Stimulated activated CD8-positive, alpha-beta memory T cell treated with anti-CD3 and anti-CD28 coated beads, Interleukin-7, amount 100 ng/mL, for 1 hour (primary cell): Measurements from ENCODE around the gene DCST2.

ENCODE experiments used
- DNase-seq, 2 donors: peaks; one replicate each; pipeline ENCODE4 v3.0.0-alpha.2; 2020; ENCODE audit warnings: low read depth in 2 of 2

DCST2 gene

DNA sequence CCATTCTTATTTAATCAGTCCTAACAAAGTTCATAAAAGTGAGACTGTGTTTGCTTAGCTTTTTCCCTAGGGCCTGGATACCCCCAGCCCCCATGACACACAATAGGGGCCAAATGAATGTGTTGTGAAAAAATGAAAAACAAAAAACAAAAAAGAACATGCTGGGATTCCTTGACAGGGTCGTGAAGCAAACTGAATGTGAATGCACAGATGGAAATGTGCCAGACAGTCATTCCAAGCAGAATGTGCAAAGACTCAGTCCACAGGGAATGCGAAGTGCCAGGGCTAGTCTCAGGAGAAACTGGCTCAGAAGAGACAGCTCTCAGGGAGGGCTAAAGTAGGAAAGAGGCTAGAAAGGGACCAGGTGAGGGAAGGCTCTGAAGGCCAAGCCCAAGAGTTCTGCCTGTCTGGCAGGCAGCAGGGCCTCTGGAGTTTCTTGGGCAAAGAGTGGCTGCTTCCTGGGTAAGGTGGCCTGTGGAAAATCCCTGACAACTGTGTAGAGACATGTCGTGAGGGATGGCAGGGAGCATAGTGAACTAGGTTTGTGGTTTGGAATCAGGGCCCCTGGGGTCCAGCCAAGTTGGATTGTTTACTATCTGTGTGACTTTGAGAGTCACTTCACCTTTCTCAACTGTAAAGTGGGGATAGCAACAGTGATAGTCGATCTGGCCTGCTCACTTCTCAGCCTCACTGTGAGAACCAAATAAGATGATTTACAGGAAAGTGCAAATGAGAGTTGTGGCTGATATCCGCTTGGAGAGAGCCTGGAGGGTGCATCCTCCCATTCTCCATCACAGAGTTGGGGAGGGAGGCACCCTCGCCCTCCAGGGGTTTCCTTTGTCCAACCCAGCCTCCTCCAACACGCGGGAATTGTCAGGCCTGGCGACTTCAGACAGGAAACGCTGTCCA, 16.3 kb upstream of the DCST2 start:
- no peak for DNase-seq

DNA sequence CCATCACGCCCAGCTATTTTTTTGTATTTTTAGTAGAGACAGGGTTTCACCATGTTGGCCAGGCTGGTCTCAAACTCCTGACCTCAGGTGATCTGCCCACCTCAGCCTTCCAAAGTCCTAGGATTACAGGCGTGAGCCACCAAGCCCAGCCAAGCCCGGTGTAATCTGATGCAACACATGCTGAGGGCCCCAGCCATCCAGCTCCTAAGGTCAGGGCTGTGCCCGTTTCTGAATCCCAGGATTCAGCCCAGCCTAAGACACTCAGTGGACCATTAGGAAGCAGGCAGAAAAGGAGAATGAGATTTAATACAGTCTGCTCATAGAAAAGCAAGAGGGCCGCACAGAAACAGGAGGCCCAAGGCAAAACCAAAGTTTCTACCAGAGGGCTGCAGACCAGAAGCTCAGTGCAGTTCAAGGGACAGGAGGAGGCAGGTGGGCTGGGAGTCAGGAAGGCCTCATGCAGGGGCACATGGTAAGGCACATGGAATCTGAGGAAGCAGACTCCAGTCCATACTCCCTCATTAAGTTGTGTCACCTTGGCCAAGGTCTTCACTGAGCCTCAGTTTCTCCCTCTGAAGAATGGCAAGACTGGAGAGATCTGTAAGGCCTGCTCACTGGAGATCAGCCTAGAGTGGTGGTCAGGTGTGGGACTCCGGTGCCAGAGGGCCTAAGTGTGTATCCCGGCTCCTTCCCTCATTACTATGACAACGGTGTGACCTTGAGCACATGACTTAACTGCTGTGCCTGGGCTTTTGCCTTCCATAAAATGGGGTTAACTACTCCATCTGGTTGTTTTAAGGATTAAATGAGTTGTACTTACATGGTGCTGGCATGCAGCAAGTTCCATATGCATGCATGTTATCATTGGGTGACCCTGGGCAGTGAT, 15.1 kb upstream of the DCST2 start:
- DNase-seq, result no peak

DNA sequence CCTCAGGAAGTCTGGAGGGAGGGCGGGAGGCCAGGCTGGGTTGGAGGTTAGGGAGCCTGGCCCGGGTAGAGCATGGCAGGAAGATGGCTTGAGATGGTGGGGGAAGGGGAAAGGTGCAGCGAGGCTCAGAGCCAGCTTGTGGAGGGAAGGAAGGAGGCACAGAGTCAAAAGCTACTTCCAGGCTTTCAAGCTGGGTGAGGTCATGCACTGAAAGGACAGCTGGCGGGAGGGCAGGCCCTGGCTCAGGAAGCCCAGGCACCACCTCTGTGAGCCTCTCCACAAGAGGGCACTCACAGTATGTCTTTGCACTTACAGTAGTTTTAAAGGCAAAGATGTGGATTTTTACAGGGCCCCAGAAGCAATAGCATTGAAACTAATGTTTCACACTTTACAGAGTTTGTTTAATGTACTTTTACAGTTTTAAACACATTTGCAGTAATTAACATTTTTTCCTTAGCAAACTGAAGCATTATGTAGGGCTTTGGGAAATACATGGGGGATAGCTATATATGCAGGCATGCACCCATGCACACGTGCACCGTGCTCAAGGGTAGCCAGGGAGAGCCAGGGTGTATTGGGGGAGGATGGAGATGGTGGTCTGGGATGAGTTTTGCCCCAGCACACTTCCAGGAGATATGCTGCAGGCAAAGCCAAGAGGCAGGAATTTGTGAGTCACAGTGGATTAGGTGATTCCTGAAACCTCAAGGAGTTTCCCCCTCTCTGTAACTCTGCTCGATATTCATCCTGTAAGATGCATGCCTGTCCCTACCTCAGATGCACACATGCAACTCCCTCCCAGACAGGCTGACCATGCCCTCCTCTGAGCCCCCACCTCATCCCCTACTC, 11.5 kb upstream of the DCST2 start:
- DNase-seq, result peak in 1 of 2 donors; percentile 35

DNA sequence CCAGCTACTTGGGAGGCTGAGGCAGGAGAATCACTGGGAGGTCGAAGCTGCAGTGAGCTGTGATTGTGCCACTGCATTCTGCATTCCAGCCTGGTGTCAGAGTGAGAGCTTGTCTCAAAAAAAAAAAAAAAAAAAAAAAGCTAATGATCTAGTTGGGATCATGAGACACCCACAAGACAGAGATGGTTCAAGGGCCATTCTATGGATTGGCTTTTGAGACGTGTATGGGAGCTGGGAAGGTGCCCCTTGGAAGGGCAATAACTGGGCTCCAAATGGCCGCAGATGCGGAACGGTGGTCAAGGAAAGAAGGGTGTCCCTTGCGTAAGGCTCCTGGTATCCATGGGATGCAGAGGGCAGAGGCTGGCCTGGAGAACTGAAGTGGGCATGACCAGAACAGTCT, 10.8 kb upstream of the DCST2 start:
- no peak for DNase-seq

DNA sequence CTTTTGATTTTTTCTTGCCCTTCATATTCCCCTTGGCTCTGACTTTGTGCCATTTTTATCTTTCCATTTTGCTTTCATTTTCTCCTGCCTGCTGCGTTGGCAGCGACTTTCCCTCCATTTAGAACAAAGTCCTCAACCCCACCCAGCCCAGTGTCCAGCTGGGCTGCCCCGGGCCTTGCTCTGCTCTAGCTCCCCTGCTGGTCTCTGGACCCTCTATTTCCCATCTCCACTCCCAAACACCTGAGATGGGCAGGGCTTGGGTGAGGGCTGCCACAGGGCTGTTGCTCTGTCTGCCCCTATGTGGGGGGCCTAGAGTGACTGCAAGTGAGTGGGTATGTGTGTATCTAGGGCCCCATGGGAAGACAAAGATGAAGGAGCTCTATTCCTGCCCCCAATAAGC, 10.2 kb upstream of the DCST2 start:
- no peak for DNase-seq

DNA sequence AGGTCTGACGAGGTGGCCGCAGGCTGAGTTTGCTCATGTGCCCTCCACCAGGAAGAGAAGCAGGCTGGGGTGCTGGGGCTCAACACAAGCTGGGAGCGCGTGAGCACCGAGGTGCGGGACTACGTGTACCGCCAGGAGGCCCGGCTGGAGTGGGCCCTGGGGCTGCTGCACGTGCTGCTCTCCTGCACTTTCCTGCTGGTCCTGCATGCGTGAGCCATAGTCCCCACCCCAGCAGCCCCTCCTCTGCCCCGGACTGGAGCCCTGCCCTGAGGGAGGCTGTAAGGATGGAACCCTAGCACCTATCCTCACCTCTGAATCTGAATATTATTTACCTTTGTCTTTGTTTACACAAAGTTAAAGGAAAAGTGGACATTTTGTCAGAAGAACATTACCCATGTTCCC, 9.7 kb upstream of the DCST2 start:
- DNase-seq, result no peak

DNA sequence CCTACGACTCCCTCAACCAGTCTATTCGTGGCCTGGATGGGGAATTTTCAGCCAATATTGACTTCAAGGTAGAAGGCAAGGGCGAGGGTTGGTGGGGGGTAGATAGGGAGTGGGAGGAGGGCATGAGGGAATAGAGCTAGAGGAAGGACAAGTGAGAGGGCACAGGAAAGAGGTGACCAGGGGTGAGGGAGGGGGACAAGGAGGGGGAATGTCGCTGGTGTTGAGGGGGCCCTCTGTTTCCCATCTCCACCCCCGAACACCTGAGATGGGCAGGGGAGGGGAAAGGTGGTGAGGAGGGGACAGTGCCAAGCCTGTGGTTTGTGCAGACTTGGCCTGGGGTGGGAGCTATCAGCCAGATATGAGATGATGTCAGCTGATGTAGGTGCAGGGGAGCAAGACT, 9.2 kb upstream of the DCST2 start:
- no peak for DNase-seq

DNA sequence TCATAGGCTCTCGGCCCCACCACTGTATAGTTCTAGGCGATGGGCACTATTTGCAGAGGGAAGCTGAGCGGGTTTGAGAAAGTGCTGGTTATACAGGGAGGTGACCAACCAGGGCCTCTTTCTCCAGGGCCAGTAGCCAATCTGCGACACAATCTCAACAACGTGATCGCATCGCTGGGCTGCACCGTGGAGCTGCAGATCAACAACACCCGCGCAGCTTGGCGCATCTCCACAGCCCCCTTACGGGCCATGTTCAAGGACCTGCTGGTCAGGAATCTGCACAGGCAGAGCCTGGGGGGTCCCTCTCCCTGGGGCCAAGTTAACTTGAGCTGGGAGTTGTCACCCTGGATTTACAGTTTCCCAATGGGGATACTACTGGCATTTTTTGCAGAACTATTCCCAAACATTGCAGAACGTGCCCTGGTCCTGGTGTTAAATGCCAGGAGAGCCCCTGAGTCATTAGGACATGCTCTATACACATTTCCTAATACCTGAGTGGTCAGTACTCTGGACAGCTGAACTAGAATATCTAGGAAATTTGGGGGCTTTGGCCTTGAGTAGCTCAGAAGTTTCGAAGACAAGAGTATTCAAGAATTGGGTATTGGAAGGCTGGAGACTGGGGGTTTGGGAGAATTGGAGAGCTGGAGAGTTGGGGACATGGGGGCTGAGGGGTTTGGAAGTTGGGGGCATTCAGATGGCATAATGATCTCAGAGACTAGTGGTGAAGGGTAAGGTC, 6.9 kb upstream of the DCST2 start:
- no peak for DNase-seq

DNA sequence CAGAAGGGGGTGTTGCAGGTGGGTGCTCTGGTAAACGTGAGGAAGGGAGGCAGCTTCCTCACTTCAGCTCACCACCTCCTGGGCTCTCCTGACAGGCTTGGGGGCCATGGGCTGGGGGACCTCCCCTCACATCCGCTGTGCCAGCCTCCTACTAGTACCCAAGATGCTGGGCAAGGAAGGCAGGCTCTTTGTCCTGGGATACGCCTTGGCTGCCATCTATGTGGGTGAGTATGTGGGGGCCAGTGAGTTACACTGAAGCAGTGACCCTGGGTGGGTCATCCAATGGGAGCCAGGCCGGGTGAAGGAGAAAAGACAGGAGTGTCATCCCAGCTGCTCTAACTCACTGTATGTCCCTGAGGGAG, 5.7 kb upstream of the DCST2 start:
- no peak for DNase-seq

DNA sequence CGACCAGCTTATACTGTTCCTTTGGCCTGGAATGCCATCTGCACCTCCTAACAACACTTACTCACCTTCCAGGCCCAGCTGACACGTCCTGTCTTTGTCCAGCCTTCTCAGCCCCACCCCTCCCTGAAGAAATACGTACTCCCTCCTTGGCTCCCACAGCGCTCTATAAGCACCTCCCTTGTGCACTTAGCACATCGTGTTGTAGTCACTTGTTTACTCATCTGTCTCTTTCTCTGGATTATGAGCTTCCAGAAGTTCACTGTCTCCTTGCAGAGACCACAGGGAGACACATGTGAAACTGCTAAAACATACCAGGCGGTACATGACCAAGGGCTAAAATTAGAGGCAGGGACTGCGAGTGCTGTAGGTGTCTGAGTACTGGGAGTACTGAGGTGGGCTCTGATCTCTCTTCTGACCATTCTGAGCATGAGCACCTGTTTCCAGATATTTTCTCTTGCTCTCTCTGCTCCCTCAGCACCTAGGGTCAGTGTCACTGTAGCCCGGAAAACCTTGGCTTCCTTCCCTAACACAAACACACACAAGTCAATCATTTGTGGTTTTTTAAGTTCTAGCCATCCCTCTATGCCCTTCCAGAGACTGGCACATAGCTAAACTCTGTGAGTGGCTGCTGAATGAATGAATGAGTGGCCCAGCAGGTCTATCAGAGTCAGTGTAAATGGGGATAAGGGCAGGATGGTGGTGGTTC, 5.2 kb upstream of the DCST2 start:
- DNase-seq, result no peak

DNA sequence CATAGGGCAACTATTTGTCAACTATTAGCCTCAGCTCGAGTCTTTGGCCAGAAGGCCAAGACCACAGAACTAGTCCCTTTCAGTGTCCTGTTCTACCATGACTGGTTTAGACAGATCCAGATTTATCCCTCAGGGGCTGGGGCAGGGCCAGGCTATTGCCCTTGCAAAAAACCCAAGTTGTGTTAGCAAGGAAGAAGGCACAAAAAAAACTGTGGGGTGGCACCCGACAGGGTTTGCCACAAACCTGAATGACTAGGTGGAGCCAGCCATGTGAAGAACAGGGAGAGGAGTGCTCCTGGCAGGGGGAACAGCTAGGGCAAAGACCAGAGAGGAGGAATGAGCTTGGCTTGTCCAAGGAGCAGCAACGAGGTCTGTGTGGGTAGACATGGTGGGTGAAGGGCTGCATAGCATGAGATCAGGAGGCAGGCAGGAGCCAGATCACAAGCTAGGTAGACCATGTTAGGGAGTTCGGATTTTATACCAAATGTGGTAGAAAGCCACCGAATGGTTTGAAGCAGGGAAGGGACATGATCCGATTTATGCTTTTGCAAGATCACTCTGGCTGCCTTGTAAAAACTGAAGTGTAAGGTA, 4.4 kb upstream of the DCST2 start:
- DNase-seq, result no peak

DNA sequence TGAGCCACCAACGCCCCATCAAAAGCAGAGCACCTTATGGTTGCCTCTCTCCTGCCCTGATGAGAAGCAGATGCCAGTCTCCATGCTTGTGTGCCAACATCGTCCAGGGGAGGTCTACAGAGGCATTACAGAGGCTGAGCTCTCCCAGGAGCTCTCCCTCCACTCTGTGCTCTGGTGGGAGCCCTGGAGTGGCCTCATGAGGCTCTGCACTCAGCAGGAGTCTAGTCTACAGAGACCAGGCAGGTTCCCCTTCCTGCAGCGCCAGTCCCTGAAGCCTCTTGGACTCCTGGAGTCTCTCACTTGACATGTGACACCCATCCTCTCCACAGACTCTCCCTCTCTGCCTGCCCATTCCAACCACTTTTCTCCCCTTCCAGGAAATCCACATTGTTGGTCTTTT, 3.5 kb upstream of the DCST2 start:
- DNase-seq, result no peak

DNA sequence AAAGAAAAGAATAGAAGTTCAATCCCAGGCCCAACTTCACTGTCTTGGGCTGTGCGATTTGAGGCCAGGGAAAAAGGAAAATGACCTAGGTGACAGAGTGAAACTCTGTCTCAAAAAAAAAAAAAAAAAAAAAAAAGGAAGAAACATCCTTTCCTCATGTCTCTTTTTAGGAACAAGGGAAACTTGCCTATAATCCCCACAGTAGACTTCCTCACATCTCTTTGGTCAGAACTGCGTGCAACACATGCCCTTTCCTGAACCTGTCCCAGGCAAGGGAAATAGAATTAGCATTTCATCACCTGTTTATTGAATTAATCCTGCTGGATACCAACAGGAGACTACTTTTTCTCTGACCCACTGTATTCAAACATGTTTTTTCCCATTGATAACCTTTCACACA, 2.4 kb upstream of the DCST2 start:
- no peak for DNase-seq

DNA sequence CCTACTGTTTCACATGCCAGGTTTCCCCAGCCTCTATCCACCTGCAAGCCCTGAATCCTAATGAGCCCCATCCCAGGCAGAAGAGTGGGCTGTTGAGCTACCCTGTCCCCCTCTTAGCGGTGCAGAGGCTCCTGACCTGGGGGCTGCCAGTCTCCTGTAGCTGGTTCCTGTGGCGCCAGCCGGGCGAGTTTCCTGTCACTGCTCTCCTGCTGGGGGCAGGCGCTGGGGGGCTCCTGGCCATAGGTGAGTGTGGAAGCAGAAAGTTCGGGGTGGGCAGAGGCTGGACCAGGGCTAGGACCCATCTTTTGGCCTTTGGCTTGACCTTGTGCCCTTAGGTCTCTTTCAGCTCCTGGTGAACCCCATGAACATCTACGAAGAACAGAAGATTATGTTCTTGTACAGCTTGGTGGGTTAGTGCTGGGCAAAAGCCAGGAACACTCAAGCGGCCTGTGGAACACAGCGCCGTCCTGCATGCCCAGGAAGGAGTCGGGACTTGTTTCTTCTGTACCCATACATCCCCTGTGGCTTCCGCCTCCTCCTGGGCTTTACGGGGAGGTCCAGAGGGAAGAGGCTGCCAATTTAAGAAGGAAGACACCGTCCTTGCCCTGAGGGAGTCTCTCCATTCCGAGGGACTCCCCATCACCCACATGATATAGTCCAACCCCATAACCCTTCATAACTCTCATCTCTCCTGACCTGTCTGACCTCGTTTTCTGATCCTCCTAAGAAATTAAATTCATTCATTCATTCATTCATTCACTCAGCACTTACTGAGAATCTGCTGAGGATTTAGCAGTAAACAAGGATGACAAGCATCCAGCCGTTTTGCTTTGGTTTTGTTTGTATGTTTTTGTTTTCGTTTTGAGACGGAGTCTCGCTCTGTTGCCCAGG, 982 bp upstream of the DCST2 start:
- no peak for DNase-seq

DNA sequence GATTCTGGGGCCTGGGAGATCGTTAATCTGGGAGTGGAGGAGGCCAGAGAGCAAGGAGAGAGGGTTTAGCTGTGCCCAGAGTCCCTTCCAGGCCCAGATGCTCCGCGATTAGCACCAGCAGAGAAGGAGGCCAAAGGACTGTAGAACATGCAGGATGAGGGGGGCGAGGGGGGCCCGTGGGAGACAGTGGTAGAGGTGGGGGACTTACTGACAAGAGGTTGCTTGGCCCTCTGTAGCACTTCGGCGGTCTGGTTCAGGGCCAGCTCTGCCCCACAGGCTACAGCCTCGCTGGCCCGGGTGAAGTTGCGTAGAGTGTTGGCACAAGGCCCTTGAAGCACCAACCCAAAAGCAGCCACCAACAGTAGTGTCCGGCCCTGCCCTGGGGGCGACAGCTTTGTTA, 695 bp downstream of the DCST2 start:
- DNase-seq, result no peak

DNA sequence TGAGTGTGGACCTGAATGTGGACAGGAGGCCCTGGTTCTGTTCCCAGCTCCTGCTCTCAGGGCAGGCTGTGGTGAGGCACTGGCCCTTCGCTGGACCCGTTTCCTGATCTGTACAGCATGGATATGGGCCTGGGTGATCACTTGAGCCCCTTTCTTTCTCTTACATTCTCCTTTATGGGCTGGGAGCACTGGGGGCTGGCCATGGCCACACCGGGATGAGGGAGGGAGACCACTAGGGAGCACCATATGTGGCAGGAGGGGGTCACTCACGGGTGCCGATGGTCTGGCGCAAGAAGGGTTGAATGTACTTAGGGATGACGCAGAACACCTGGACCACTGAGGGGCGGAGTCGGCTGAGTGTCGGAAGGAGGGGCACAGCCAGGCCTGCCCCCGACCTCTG, 2.7 kb downstream of the DCST2 start:
- no peak for DNase-seq

DNA sequence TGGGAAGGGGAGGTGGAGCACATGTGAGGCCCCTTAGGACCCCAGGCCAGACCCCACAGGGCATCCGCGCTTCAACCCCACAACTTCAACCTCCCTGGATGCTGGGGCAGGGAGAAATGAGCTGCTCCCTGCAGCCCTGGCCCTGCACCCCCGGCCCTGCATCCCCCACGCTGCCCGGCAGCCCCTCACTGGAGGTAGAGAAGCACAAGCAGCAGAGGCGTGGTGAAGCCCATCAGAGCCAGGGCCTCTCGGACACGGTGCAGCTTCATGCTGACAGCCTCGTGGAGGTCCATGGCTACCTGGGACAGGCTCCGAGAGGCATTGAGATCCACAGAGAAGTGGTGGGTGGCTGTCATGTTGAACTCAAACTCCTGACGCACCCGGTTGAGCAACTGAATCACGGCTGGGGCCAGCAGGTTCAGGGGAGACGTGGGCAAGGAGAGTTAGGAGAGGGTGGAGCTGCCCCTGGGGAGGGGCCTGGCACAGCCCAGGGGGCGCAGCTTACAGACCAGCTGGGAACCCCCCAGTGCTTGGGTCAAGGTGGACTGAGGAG, 3.3 kb downstream of the DCST2 start:
- DNase-seq, result no peak

DNA sequence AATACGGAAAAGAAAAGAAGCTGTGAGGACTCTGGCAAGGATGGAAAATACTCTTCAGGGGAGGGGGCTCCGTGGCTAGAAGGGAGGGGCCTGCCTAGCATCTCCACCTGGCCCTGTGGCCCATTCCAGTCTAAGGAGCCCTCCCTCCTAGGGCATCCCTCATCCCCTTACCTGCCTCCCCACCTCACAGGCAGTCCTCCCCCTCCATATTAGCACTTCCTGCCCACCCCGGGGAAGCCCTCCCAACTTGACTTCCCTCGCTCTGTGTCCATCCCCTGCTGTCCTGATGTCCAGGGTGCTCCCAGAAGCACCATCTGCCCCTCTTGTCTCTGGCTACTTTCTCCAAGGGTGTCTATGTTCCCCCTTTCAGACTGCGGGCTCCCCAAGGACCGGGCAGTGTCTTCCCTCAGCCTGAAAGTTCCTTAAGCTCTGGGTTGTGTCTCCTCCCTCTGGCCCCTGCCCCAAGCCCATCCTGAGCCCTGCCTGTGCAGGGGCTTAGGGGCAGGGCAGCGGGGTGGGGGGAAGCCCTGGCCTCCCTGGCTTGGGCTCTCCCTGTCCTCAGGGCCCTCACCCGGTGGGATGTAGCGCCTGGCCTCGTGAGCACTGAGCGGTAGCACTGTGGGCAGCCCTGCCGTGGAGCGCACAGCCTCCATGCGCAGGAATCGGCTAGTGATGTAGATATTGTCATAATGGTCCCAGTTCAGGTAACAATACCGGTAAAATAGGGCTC, 3.9 kb downstream of the DCST2 start:
- DNase-seq, result no peak
